GM12878 (cell line): ENCODE data around the gene SMPD4.

Experiments
- ELK1 ChIP-seq: IDR thresholded peaks from 2 replicates; pipeline ENCODE4 v1.6.1; 2012; ENCODE audit warnings: low read depth, low read length, improper control_type of control experiment
- FOS ChIP-seq: IDR thresholded peaks from 3 replicates; pipeline ENCODE4 v1.6.1; 2011; ENCODE audit warnings: borderline replicate concordance; ENCODE audit not compliant: insufficient read length; ENCODE audit errors: extremely low read depth
- GABPA ChIP-seq: IDR thresholded peaks from 2 replicates; pipeline ENCODE4 v1.6.1; 2014; ENCODE audit warnings: antibody characterized with exemption, low read depth, mild to moderate bottlenecking, inconsistent platforms
- POLR2A ChIP-seq: IDR thresholded peaks from 2 replicates; pipeline ENCODE4 v1.6.1; 2011; ENCODE audit warnings: low read depth, mild to moderate bottlenecking, low read length
- REST ChIP-seq: IDR thresholded peaks from 2 replicates; pipeline ENCODE4 v1.6.1; 2012; ENCODE audit warnings: mild to moderate bottlenecking, low read depth, low read length
- STAT3 ChIP-seq: IDR thresholded peaks from 2 replicates; pipeline ENCODE4 v1.6.1; 2011; ENCODE audit warnings: low read depth, low read length, improper control_type of control experiment
- ZNF384 ChIP-seq: IDR thresholded peaks from 2 replicates; pipeline ENCODE4 v1.6.1; 2012; ENCODE audit warnings: low read depth, mild to moderate bottlenecking, low read length, improper control_type of control experiment, borderline replicate concordance
- TF ChIP-seq, protein P1 (sequence below), 3 experiments: IDR thresholded peaks in 2 of 3; conservative IDR thresholded peaks in 1 of 3; 2 replicates each; pipeline ENCODE4 v1.5.1; 2011; ENCODE audit warnings: low read depth in 3 of 3, low read length in 3 of 3, mild to moderate bottlenecking in 3 of 3, control low read depth in 2 of 3, moderate library complexity in 2 of 3, inconsistent platforms in 1 of 3, mixed read lengths in 1 of 3; ENCODE audit not compliant: control insufficient read depth in 2 of 3, insufficient read depth in 1 of 3; ENCODE audit errors: extremely low read depth in 1 of 3

DNA sequence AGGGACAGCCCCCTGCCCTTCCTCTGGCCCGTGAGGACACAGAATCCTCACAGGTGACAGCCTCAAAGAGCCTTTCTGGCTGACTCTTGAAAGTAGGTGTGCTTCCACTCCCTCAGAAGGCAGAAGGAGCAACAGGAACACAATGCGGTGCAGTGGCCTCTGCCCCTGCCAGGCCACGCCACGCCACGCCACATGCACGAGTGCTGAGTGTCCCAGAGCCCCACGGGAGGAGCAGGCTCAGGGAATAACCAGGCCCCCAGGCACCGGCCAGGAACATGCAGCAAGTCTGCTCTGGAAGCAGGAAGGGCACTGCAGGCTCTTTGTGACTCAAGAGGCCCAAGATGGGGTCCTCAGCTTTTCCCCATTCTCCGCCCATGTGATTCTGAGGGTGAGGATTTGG, 18.4 kb downstream of the SMPD4 start:
- no peak for TF ChIP-seq ZNF384
- no peak for TF ChIP-seq ELK1
- TF ChIP-seq, protein P1, sequence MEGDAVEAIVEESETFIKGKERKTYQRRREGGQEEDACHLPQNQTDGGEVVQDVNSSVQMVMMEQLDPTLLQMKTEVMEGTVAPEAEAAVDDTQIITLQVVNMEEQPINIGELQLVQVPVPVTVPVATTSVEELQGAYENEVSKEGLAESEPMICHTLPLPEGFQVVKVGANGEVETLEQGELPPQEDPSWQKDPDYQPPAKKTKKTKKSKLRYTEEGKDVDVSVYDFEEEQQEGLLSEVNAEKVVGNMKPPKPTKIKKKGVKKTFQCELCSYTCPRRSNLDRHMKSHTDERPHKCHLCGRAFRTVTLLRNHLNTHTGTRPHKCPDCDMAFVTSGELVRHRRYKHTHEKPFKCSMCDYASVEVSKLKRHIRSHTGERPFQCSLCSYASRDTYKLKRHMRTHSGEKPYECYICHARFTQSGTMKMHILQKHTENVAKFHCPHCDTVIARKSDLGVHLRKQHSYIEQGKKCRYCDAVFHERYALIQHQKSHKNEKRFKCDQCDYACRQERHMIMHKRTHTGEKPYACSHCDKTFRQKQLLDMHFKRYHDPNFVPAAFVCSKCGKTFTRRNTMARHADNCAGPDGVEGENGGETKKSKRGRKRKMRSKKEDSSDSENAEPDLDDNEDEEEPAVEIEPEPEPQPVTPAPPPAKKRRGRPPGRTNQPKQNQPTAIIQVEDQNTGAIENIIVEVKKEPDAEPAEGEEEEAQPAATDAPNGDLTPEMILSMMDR (IDR thresholded peaks at IDR 0.05 in 2 of 3, conservative IDR thresholded peaks at IDR 0.05 in 1 of 3; ENCODE audit: control insufficient read depth in 2 of 3, extremely low read depth in 1 of 3, insufficient read depth in 1 of 3, low read depth in 3 of 3, low read length in 3 of 3), result no peak
- TF ChIP-seq FOS, result no peak
- no peak for TF ChIP-seq STAT3
- no peak for TF ChIP-seq REST
- TF ChIP-seq POLR2A, result no peak
- no peak for TF ChIP-seq GABPA
